IPS-20b (cell line): ENCODE results near the gene GPATCH8.

Source experiments
- H3K27ac ChIP-seq: one replicate; pipeline ENCODE4 v1.5.1; 2013; ENCODE audit warnings: low read length
- H3K27me3 ChIP-seq: 2 replicates; pipeline ENCODE4 v1.6.1; 2013; ENCODE audit warnings: mild to moderate bottlenecking, low read length, inconsistent platforms; ENCODE audit not compliant: insufficient read depth
- H3K36me3 ChIP-seq: 2 replicates; pipeline ENCODE4 v1.6.1; 2013; ENCODE audit warnings: low read depth, mild to moderate bottlenecking, inconsistent platforms, low read length, moderate library complexity; ENCODE audit not compliant: insufficient read depth
- H3K4me1 ChIP-seq: 2 replicates; pipeline ENCODE4 v1.6.1; 2013; ENCODE audit warnings: mild to moderate bottlenecking, control low read depth, inconsistent platforms, low read length, moderate library complexity; ENCODE audit not compliant: insufficient read depth
- H3K4me3 ChIP-seq: 2 replicates; pipeline ENCODE4 v1.5.1; 2013; ENCODE audit warnings: mild to moderate bottlenecking, low read length, inconsistent platforms
- H3K9ac ChIP-seq: 2 replicates; pipeline ENCODE4 v1.6.1; 2013; ENCODE audit warnings: low read depth, mild to moderate bottlenecking, inconsistent platforms, low read length, moderate library complexity
- H3K9me3 ChIP-seq: 2 replicates; pipeline ENCODE4 v1.6.1; 2013; ENCODE audit warnings: mild to moderate bottlenecking, low read depth, low read length, inconsistent platforms; ENCODE audit not compliant: insufficient read depth

Gene GPATCH8

GRCh38 chr17:44348234-44348987, 154.8 kb downstream of the GPATCH8 start:
- H3K4me3 ChIP-seq: no peak overlapping the region
- peaks cover 9% of the 10 kb centered on the region; the same call in 1 of the 2 replicates for H3K36me3 ChIP-seq
- no peaks in the 10 kb centered on the region for H3K9me3 ChIP-seq
- H3K9ac ChIP-seq: no peak overlapping the region
- H3K27me3 ChIP-seq: peaks cover 14% of the 10 kb centered on the region
- H3K27ac ChIP-seq: no peak overlapping the region
- H3K4me1 ChIP-seq: 0 out of 2 replicates have a peak, but pooled peaks cover 5% of the 10 kb centered on the region
